ENCODE measurements around the gene ZNF786. TPM values are rescaled to one million over a fixed set of nuclear protein-coding genes. Genes with fewer than 3 reads are reported as not detected.
"Not testable (repeated sequence)": the region's sequence is repeated elsewhere in the genome, so short reads cannot be mapped to it uniquely, and the experiment has no call there.

Gene ZNF786
- total RNA-seq, 1 donor from 2014 or later = 7.8 TPM

DNA sequence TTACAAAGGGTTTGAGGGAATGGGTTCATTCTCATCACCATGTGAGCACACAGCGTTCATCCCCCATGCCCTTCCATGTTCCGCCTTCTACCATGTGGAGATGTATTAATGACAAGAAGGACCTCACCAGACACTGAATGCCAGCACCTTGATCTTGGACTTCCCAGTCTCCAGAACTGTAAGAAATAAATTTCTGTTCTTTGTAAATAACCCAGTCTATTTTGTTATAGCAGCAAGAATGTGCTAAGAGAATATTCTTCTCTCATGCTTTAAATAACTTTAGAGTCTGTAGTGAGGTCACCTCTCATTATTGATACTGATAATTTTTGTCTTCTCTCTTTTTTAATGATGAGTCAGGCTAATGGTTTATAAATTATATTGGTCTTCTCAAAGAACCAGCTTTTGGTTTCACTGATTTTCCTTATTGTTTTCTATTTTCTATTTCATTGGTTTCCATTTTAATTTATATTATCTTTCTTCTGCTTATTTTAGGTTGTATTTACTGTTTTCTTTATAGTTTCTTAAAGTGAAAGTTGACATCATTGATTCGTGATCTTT lies 59.1 kb downstream of the ZNF786 start:
- DNase-seq (ENCODE audit: extremely low read depth, low read depth, low spot score) = no peak

- DNase-seq (ENCODE audit: extremely low read depth, low read depth, low spot score) = not testable (repeated sequence)
Observed at GRCh38 chr7:149030439-149030838, 60.1 kb downstream of the ZNF786 start.

DNA sequence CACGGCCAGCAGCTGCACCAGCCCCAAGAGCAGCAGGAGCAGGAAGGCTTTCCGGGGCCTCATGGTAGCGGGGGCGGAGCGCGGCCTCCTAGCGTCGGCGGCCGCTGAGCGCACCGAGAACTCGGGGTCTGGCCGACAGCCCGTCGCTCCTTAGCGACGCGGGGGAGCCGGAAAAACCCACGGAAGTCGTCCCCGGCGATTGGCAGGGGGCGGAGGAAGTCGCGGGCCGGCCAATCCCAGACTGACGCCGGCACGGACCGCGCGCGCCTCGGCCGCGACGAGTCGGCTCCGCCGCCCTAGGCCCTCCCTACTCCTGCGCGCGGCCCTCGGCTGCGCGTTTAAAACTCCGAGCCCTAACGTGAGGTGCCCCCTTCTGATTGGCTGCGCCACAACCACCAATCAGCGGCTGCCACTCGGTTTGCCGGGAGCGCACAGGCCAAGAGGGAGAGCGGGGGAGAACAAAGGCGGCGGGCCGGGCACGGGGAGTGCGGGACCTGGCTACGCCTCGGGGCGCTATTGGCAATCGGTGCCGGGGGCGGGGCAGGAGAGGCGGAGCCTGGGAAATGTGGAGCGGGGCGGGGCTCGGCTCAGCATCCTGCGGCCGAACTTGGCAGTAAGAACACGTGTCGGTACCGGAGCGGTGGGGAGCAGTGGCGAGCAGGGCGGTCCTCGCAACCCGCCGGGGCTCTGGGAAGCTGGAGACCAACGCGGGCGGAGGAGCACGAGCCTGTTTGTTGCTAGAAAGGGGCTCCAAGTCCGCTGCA lies 62.0 kb downstream of the ZNF786 start, which contains the start of gene PDIA4:
Gene PDIA4, minus strand, starts transcription at position 160 of the 764 bp plus-strand sequence. Its CDS starts 97 bp downstream, at position 63.
- peak; percentile 81 for DNase-seq (ENCODE audit: extremely low read depth, low read depth, low spot score)

- DNase-seq (ENCODE audit: extremely low read depth, low read depth, low spot score) = no peak
Observed at GRCh38 chr7:149027611-149028345, 62.7 kb downstream of the ZNF786 start.

GRCh38 chr7:149027055-149027454 lies 63.5 kb downstream of the ZNF786 start:
- DNase-seq (ENCODE audit: extremely low read depth, low read depth, low spot score) = no peak

GRCh38 chr7:149023662-149024061 lies 66.9 kb downstream of the ZNF786 start:
- no peak for DNase-seq (ENCODE audit: extremely low read depth, low read depth, low spot score)

DNA sequence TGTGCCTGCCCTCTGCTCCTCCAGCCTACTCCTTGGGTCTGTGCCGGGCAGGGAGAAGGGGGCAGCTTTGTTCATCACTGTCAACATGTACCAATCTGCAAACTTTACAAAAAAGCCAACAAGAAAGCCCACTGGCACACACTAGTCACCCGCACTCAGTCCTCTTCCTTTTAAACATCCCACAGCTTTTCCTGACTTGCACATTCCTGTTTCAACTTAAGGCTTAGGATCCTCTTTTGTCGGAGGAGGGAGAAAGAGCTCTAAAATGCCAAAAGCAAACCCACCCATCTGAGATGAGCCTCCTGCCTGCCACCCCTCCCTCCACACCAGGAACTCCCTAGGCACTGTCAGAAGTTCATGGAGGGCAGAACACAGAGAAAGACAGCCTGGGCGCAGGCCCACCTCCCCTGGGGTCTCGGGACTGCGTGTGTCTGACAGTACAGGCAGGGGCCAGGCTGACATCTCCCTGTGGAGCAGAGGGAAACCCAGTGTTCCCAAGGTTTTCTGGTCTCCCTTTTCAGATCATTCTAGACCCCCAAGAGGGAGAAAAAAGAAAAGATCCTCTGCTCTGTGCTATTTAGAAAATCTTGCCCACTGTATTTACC lies 67.7 kb downstream of the ZNF786 start:
- DNase-seq (ENCODE audit: extremely low read depth, low read depth, low spot score) = no peak

DNA sequence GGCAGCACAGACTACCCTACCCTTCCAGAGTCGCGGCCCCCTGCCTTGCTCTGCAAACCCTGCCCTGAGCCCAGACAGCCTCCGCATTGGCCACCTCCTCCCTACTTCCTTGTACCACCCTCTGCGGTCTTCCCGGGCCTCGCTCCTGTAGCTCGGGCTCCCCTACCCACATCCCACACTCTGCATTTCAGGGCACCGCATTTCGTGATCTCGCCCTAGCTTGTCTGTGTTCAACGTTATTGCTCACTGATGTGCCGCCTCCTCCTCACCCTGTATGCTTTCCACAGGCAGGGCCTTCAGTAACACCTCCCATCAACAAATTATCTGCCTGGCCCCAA lies 68.8 kb downstream of the ZNF786 start:
- DNase-seq (ENCODE audit: extremely low read depth, low read depth, low spot score) = no peak

GRCh38 chr7:149020483-149020882 lies 70.0 kb downstream of the ZNF786 start:
- DNase-seq (ENCODE audit: extremely low read depth, low read depth, low spot score) = no peak

Other genes with a start within 250 kb of the ZNF786 start
- gene EZH2, start 206.4 kb downstream of the ZNF786 start, total RNA-seq = 3.1 and 8.3 TPM in 2 replicates
- 324 and 327 TPM in 2 replicates for gene PDIA4, start 62.2 kb downstream of the ZNF786 start, total RNA-seq
- 1.4 and 1.6 TPM in 2 replicates for gene ZNF425, start 35.6 kb upstream of the ZNF786 start, total RNA-seq
- 12.3 and 13.8 TPM in 2 replicates for gene ZNF398, start 56.7 kb upstream of the ZNF786 start, total RNA-seq
- gene ZNF282, start 104.8 kb upstream of the ZNF786 start, total RNA-seq = 33.3 and 34.4 TPM in 2 replicates
- 2.7 and 5.6 TPM in 2 replicates for gene ZNF212, start 148.9 kb upstream of the ZNF786 start, total RNA-seq
- gene ZNF783, start 171.5 kb upstream of the ZNF786 start, total RNA-seq = 7.1 and 12.1 TPM in 2 replicates